Common myeloid progenitor, CD34-positive (primary cell): Measurements from ENCODE around the gene RASSF5.

Experiments
- CTCF ChIA-PET: fragments of 350-600 bp; sonication (Branson Sonifier 250); formaldehyde crosslinking; loops from one replicate; lab custom pipeline; 2021; ENCODE audit warnings: antibody characterized with exemption; lab: Charles Lee
- POLR2A ChIA-PET: fragments of 350-600 bp; sonication (Branson Sonifier 250); formaldehyde crosslinking; loops from one replicate; lab custom pipeline; 2021; ENCODE audit warnings: antibody characterized with exemption; lab: Charles Lee
- DNase-seq, 3 donors: peaks; one replicate each; pipeline versions ENCODE4 v3.0.0 to v3.0.0-alpha.2; 2013
- H3K27ac ChIP-seq, 2 experiments: 1 replicate in 1 of 2; 2 replicates in 1 of 2; pipeline ENCODE4 v1.7.0; 2013; ENCODE audit warnings: inconsistent platforms in 2 of 2, low read length in 2 of 2, mild to moderate bottlenecking in 2 of 2, low read depth in 1 of 2, moderate library complexity in 1 of 2; ENCODE audit not compliant: severe bottlenecking in 2 of 2, insufficient read depth in 1 of 2, poor library complexity in 1 of 2
- H3K27me3 ChIP-seq, 5 experiments: replicated peaks in 2 of 5; 1 replicate in 3 of 5; 2 replicates in 2 of 5; pipeline versions ENCODE4 v1.6.1 to v1.7.0; 2013; ENCODE audit warnings: low read length in 4 of 5, mild to moderate bottlenecking in 2 of 5, moderate library complexity in 2 of 5, inconsistent platforms in 1 of 5; ENCODE audit not compliant: insufficient read depth in 5 of 5, control insufficient read depth in 4 of 5
- H3K36me3 ChIP-seq, 4 experiments: 1 replicate in 2 of 4; 2 replicates in 2 of 4; pipeline versions ENCODE4 v1.6.1 to v1.7.0; 2013; ENCODE audit warnings: low read length in 3 of 4, control low read depth in 1 of 4, mild to moderate bottlenecking in 1 of 4; ENCODE audit not compliant: control insufficient read depth in 4 of 4, insufficient read depth in 4 of 4
- H3K4me1 ChIP-seq, 4 experiments: 1 replicate in 3 of 4; 2 replicates in 1 of 4; pipeline versions ENCODE4 v1.6.1 to v1.7.1; 2013; ENCODE audit warnings: low read length in 3 of 4, mild to moderate bottlenecking in 3 of 4, control low read depth in 1 of 4, inconsistent platforms in 1 of 4, moderate library complexity in 1 of 4; ENCODE audit not compliant: control insufficient read depth in 4 of 4, insufficient read depth in 4 of 4; ENCODE audit errors: control extremely low read depth in 1 of 4
- H3K4me3 ChIP-seq, 7 experiments: 1 replicate in 4 of 7; 2 replicates in 3 of 7; pipeline versions ENCODE4 v1.5.1 to v1.7.0; 2013; ENCODE audit warnings: mild to moderate bottlenecking in 7 of 7, low read length in 6 of 7, moderate library complexity in 6 of 7, inconsistent platforms in 2 of 7, low read depth in 2 of 7, control low read depth in 1 of 7; ENCODE audit not compliant: insufficient read depth in 4 of 7, control insufficient read depth in 1 of 7; ENCODE audit errors: extremely low read depth in 1 of 7
- H3K9me3 ChIP-seq, 5 experiments: 1 replicate in 4 of 5; 2 replicates in 1 of 5; pipeline versions ENCODE4 v1.6.1 to v1.7.1; 2013; ENCODE audit warnings: low read length in 4 of 5, mild to moderate bottlenecking in 2 of 5, inconsistent platforms in 1 of 5, low read depth in 1 of 5, moderate library complexity in 1 of 5; ENCODE audit not compliant: control insufficient read depth in 4 of 5, insufficient read depth in 2 of 5; ENCODE audit errors: control extremely low read depth in 1 of 5
- WGBS: methylation state at CpG from one replicate; pipeline ENCODE4 v1.1.5; 2013; ENCODE audit not compliant: insufficient coverage; 5-methylcytosine and 5-hydroxymethylcytosine counted together

RASSF5 gene

DNA sequence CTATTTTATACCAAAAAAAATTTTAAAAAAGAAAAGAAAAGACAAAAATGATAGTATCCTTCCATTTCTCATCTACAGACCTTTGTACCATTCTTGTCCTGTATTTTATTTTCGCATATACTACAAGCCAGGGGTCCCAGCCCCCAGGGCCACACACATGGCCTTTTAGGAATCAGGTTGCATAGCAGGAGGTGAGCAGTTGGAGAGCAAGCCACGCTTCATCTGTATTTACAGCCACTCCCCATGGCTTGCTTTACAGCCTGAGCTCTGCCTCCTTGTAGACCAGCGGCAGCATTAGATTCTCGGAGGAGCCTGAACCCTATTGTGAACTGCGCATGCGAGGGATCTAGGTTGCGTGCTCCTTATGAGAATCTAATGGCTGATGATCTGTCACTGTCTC lies 39.8 kb downstream of the RASSF5 start:
- DNase-seq, result no peak

DNA sequence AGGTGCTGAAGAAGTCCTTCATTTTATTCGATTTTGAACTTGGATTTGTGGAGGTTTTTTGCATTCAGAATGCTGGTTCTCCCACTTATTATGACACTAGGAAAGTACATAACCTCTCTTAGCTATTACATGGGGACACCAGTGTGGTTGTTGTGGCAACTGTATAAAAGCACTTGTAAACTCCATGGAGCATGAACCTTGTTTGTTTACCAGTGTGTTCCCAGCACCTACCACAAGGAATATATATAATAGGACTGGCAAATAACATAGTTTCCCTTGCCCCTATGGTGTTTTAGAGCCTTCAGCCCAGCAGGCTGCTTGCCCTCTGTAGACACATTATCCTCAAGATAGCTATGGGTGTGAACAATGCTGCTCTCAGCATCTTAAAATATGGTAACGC lies 43.1 kb downstream of the RASSF5 start:
- peak in 2 of 3 donors; percentile 30 to 36 for DNase-seq
- Histone ChIP-seq H3K4me1 (peaks cover 0 to 6% (median 2%) of the 10 kb centered on the region in 4 experiments), H3K27ac (no peak overlapping the region), H3K9me3 (no peaks in the 10 kb centered on the region), H3K27me3 (no peaks in the 10 kb centered on the region), H3K4me3 (no peak overlapping the region), H3K36me3 (no peaks in the 10 kb centered on the region)
- WGBS, result 100% methylated on average over 1 of the region's 2 CpGs
- ChIA-PET CTCF (interaction anchor here (1.2 to 21.6 kb wide), 5 partner anchors 11 to 60 kb away, joined by 3 to 395 read pairs (median 3); no protein-coding TSS in a partner anchor), POLR2A (no interaction called here)

More for the DNA sequence above, 39.8 kb downstream of the RASSF5 start:
- H3K9me3 ChIP-seq, result no peaks in the 10 kb centered on the region
- no peaks in the 10 kb centered on the region for H3K36me3 ChIP-seq
- WGBS, result 88% methylated on average over 5 of the region's 7 CpGs
- H3K4me3 ChIP-seq, result no peak overlapping the region
- no peaks in the 10 kb centered on the region for H3K27me3 ChIP-seq
- no peak overlapping the region for H3K27ac ChIP-seq
- CTCF ChIA-PET, result interaction anchor here (1.3 to 11.2 kb wide), 6 partner anchors 13 to 60 kb away, joined by 3 to 270 read pairs (median 4); no protein-coding TSS in a partner anchor
- peaks cover 0 to 5% (median 2%) of the 10 kb centered on the region in 4 experiments for H3K4me1 ChIP-seq
- POLR2A ChIA-PET, result no interaction called here

DNA sequence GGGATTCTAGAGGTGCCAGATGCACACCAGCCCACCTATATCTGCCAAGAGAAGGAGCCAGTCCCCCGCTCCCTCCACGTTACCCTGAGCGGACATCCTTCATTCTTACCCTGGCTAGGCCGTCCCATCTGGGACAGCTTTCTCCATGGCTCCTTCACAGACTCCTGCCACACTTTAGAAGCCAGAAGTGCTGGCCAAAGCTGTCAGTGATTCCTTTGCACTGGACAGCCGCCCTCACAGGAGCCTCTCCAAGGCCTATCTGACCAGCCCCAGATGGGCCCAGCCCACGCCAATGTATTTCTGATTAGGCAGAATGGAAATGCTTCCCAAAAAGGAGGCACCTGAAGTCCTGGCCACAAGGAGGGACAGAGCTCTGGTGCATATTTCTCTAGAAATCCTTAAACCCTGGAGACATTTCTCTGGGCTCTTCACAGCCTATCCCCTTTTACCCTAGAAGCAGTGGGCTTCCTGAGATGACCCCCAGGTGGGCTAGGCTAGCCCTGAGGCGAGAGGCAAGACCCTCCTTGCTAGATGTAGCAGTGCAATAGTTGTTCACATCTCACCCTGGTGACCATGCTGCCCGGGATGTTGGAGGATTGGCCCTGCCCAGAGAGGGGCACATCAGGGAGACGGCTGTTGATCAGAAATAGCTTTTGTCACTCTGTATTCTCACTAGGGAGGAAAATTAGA lies 44.1 kb downstream of the RASSF5 start:
- 97% methylated on average over 7 of the region's 9 CpGs for WGBS
- H3K4me1 ChIP-seq, result peaks cover 4 to 16% (median 12%) of the 10 kb centered on the region in 4 experiments
- H3K27me3 ChIP-seq, result no peaks in the 10 kb centered on the region
- no peaks in the 10 kb centered on the region for H3K9me3 ChIP-seq
- CTCF ChIA-PET, result interaction anchor here (1.2 to 21.6 kb wide), 6 partner anchors 12 to 61 kb away, joined by 3 to 395 read pairs (median 4); no protein-coding TSS in a partner anchor
- no peak for DNase-seq
- POLR2A ChIA-PET, result interaction anchor here (0.6 to 0.9 kb wide), 2 partner anchors 14 to 35 kb away, joined by 3 to 4 read pairs; no protein-coding TSS in a partner anchor
- no peak overlapping the region for H3K4me3 ChIP-seq
- H3K36me3 ChIP-seq, result no peaks in the 10 kb centered on the region
- no peak overlapping the region for H3K27ac ChIP-seq

DNA sequence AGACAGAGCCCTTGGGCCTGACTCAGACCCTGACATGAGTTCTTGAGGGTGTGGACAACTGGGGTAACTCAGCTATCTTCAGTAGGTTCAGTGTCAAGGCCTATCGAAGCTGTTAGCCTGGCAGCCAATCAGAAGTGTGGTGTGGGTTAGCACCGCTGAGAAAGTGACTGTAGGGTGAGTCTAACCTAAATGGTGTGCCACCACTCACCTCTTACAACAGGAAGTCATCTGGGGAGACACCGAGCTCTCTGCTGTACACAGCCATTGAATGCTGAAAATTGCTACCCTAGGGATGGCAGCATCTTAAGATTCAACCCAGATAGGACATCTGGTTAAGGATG lies 44.6 kb downstream of the RASSF5 start:
- H3K9me3 ChIP-seq, result no peaks in the 10 kb centered on the region
- H3K27me3 ChIP-seq, result no peaks in the 10 kb centered on the region
- H3K36me3 ChIP-seq, result no peaks in the 10 kb centered on the region
- H3K27ac ChIP-seq, result no peak overlapping the region
- WGBS, result 100% methylated on average over 2 of the region's 3 CpGs
- no peak overlapping the region for H3K4me3 ChIP-seq
- ChIA-PET POLR2A (interaction anchor here (0.6 to 0.9 kb wide), 2 partner anchors 13 to 36 kb away, joined by 3 to 4 read pairs; no protein-coding TSS in a partner anchor), CTCF (interaction anchor here (1.3 to 21.6 kb wide), 4 partner anchors 14 to 61 kb away, joined by 4 to 395 read pairs (median 8); no protein-coding TSS in a partner anchor)
- DNase-seq, result peak in 1 of 3 donors; percentile 18
- peaks cover 6 to 20% (median 17%) of the 10 kb centered on the region in 4 experiments for H3K4me1 ChIP-seq

DNA sequence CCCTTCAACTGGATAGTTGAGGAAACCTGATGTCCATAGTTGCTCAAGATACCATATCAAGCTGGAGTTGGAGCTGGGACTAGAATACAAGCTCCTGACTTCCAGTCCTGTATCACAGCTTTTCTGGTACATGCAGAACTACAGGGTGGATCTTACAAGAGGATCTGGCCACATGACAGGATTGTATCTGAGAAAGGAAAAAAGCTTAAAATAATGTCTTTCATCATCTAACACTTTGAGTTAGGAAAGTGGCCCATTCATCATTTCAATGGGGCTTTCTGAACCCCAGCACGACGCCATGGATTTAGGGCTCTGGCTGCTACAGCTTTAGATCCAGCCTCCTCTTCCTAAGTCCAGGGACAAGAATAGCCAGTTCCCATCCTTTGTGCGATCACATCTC lies 46.9 kb downstream of the RASSF5 start:
- no peaks in the 10 kb centered on the region for H3K36me3 ChIP-seq
- no peaks in the 10 kb centered on the region for H3K27me3 ChIP-seq
- no peak for DNase-seq
- no peaks in the 10 kb centered on the region for H3K9me3 ChIP-seq
- H3K4me1 ChIP-seq, result peaks cover 18 to 40% (median 37%) of the 10 kb centered on the region in 4 experiments
- ChIA-PET CTCF (interaction anchor here (0.9 to 21.6 kb wide), 8 partner anchors 10 to 84 kb away, joined by 3 to 395 read pairs (median 6); partner anchors contain the start of gene IKBKE), POLR2A (interaction anchor here (1.1 kb wide), 1 partner anchor 9 kb away, joined by 3 read pairs; no protein-coding TSS in a partner anchor)
- no peak overlapping the region for H3K4me3 ChIP-seq
- WGBS, result 94% methylated on average over 2 of the region's 3 CpGs
- no peak overlapping the region for H3K27ac ChIP-seq

DNA sequence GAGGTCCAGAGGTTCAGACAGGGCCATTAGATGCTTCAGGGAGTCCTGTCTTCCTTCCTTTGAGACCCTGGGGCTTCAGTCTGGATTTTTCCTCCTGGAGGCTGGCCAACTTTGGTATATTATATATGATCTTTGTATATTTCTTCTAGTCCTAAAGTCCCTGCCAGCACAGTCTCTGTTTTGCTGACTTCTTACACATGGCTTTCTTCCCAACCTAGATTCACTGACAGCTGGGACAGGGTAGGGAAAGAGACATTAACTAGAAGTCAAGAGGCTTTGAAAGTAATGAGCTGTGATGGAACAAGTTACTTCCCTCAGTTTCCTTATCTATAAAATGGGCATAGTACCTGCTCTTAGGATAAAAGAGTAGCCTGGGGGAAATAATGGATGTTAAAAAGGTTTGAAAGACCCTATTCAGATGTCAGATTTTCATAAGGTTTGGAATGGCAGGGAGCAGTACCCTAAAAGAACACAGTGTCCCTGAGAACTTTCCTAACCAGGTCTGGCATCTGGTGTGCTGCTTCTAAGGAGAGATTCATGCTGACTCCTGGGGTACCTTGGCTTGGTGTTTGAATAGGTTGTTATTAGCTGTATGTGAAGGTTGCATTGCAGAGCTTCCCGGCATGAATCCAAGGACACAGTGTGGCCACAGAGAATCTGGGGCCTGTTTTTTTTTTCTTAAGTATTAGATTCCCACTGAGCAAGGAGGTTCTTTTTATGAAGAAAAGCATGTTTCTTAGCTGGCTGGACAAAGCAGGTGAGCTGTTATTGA lies 47.6 kb downstream of the RASSF5 start:
- WGBS, result 100% methylated on average over 1 of the region's 1 CpG
- H3K36me3 ChIP-seq, result no peaks in the 10 kb centered on the region
- no peak for DNase-seq
- H3K27me3 ChIP-seq, result no peaks in the 10 kb centered on the region
- H3K4me1 ChIP-seq, result peaks cover 21 to 47% (median 44%) of the 10 kb centered on the region in 4 experiments
- H3K27ac ChIP-seq, result no peak overlapping the region
- POLR2A ChIA-PET, result interaction anchor here (0.6 kb wide), 1 partner anchor 27 kb away, joined by 3 read pairs; no protein-coding TSS in a partner anchor
- CTCF ChIA-PET, result interaction anchor here (0.6 to 21.6 kb wide), 19 partner anchors 9 to 484 kb away, joined by 3 to 395 read pairs (median 3); partner anchors contain the start of genes EIF2D and IKBKE
- H3K4me3 ChIP-seq, result no peak overlapping the region
- no peaks in the 10 kb centered on the region for H3K9me3 ChIP-seq
